HG03457 (cell line): ENCODE results near the gene FTH1.
"Not testable (repeated sequence)": the region's sequence is repeated elsewhere in the genome, so short reads cannot be mapped to it uniquely, and the experiment has no call there.

ENCODE experiments used
- ATAC-seq: cut with Tn5 transposase; IDR thresholded peaks from one replicate; pipeline ENCODE4 v1.9.1; 2021; ENCODE audit warnings: moderate number of reproducible peaks; ENCODE audit not compliant: unreplicated experiment

FTH1 gene

DNA sequence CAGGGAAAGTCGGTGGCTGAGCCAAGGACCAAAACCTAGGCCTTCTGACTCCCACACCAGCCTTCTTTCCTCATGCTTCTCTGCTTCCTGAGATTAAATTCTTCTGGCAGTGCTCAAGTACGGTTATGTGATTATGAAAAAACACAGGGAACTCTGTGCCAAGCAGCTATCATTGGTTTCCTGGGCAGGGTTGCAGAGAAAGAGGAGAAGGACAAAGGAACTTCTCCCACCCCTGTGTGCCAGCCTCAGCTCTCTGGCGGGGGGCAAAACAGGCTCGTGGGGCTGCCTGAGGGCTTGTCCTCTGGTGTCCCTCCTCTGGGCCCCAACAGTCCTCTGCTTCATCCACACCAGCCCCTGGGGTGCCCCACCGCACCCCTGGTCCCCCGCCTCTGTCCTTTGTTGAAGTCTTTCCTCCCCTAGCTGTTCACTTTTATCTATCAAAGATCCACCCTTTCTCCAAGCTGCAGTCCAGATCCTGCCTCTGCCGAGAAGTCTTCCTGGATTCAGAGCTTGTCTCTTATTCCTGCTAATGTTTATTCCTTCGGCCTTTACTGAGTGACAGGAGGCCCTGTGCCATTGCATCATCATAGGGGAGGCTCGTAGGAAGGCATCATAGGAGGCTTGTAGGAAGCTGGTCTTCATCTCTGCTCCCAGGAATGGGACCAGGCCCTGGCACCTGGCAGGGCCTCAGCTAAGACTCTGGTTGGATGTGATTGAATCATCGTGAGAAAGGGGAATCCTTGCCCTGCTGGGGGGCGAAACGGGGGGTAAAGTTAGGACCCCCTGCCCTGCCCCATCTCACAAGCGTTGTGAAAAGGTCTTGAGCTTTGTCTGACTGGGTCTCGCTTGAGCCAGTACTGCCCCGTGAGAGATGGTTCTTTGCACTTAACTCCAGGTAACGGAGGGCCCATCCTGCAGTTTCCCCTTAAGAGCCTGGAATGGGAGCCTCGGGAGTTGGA, 11.5 kb upstream of the FTH1 start:
- no peak for ATAC-seq

DNA sequence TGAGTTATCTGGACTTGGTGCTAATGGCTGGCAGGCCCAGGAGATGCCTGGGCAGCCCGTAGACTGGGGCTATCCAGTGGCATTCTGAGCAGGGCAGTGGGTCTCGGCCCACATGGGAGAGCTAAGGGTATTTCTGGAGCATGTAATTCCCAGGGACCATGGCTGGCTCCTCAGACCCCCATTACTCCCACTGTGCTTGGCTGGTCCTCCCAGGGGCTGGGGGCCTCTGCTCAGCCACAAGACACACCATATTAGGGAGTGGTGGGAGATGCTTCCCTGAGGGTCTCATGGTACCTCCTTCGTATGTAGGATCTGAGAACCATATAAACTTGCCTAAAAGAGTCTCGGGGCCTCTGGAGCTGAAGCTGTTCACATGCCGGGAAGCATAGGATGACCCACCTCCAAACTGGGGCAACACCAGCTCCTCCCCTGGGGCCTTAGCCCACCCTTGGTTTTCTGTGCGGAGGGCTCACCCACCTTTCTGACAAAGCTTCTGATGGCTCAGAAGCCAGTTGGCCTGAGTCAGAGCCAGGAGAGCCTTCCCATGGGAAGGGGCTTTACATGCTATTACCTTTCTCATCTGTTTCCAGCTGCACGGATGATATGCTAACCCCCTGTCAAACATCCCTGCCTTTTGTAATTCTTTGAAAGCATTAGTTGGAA, 9.5 kb upstream of the FTH1 start:
- ATAC-seq, result no peak

DNA sequence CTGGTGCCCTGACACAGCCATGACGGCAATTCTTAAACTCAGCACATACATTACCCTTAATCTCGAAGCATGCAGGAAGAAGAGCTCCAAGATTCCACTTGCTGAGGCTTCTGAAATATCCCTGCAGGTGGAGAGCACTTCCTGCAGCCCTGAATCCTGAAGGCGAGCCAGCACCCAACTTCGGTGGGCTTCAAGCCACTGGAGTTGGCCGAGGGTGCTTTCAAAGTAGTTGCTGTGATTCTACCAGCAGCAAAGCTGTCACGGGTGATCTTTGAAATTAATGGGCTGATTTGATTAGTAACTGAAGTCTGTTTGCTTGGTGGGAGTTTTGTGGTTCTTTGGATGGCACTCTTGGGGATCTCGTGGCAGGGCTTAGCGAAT, 9.0 kb upstream of the FTH1 start:
- ATAC-seq, result no peak

- ATAC-seq, result no peak
These were observed 8.4 kb upstream of the FTH1 start for GRCh38 chr11:61975638-61976419.

DNA sequence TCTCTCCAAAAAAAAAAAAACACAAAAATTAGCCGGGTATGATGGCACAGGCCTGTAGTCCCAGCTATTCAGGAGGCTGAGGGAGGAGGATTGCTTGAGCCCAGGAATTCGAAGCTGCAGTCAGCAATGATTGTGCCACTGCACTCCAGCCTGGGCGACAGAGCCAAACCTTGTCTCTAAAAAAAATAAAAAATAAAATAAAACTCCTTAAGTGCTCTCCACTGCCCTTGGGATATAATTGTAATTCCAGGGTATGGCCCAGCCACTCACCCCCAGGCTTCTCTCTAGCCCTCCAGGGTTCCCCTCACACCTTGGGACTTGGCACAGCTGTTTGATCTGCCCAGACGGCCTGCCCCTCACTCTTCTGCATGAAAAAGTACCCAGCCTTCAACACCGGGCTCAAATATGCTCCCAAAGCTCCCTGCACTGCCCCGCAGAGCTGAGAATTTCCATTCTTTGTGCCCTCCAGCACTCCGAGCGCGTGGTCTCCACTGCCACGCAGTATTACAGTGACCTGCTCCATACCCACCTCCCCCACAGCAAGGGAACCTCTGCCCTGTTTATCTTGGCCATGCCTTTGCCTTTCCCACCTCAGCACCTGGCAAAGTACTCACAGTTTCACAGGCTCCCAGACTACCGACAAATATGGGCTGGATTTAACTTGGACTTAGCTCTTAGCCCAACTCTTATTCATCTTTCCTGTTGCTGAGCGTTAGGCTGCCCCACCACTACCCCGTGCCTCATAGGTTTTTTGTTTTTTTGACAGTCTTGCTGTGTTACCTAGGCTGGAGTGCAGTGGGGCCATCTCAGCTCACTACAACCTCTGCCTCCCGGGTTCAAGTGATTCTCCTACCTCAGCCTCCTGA, 7.6 kb upstream of the FTH1 start:
- no peak for ATAC-seq

DNA sequence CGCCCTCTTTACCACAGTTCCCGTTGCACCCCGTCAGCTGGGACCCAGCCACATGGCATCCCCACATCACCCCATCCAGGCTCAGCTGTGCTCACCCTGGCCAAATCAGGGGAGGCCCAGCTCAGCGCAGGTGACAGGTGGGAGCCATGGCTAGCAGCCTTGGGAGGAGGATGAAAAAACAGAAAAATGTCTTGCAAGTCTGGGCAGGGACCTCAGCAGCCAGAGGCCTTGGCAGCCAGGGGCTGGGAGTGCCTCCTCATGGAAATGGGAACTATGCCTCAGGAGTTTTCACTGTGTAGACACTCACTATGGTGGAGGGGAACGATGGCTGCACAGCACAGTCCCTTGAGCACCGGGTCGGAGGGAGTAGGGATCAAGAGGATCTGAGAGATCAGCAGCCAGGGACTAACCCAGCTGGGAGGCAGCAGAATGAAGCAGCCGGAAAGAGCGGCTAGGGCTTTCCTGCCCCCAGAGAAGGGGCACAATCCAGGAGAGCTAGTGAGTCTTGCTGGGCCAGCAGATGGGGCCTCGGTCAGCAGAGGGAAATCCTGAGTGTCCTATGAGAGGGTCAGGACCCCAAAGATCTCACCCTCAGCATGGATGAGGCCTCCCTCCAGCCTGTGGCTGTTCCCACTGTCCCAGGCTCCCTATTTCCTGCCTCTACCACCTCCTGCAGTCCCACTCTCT, 6.2 kb upstream of the FTH1 start:
- ATAC-seq, result no peak

DNA sequence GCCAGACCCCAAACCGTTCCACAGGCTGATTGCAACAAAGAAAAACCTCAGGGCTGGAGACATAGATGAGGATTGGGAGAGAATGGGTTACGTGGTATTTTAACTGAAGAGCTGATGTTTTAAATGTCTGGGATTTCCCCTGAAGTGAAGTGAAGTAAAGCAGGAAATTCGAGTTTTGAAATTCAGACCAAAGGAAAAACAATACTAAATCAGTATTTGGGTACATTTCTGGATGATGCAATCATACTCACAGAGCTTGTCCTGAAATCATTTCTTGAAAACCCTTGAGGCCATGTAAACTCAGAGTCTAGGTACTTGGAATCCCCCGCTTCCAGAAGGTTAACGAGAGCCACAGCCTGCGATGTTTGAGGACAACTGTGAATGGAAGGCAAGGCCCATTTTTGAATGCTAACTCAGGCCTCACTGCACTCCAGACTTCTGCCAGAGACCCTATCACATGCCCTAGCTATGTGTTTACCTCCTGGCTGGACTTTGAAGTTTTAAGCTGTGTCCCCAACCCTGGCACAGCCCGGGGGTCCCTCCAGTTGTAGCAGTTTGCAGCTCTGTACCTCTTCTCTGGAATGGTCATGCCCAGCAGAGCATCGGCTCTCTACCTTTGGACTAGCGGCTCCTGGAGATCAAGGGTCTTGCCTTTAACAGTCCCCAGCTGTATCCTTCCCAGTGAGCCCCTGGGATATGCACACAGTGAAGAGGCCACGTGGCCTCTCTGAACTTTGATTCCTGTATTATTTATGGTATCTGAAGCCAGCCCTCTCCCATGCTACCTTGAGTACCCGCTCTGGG, 5.4 kb upstream of the FTH1 start:
- ATAC-seq, result no peak

GRCh38 chr11:61972112-61972671, 4.8 kb upstream of the FTH1 start:
- ATAC-seq, result no peak

- no peak for ATAC-seq
These were observed 4.0 kb upstream of the FTH1 start for GRCh38 chr11:61971248-61972111.

DNA sequence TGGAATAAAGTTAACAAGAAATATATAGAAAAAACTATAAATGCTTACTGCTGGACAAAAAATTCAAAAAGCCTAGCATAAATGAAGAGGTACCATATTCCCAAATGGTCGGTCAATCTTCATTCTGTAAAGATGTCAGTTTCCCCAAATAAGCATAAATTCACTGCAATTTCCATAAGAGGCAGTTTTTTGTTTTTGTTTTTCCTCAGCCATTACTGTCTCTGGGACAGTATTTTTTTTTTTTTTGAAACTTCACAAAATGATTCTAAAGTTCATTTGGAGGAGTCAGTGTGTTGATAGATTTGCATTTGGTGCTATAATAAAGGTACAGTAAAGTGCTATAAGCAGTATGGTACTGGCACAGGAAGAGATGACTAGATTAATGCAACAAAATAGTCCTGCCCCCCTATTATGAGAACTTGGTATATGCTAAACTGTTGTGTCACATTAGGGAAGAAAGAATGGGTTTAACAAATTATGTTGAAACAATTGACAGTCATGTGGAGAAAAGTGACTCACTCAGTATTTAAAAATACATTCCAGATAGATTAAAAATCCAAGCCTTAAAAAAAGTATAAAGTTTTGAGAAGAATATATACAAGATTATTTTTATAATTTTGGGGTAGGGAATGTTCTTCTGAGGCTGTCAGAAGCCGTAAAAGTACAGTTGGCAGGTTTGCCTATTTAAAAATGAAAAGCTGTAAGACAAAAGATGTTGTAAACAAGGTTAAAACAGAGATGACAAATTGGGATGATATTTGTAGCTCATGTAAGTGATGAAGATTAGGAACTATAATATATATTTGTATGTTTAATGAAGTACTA, 2.6 kb upstream of the FTH1 start:
- ATAC-seq, result no peak

GRCh38 chr11:61969391-61969758, 1.9 kb upstream of the FTH1 start:
- no peak for ATAC-seq

GRCh38 chr11:61968758-61969390, 1.4 kb upstream of the FTH1 start:
- ATAC-seq, result no peak

- peak; percentile 12 for ATAC-seq
These were observed 707 bp upstream of the FTH1 start for GRCh38 chr11:61967924-61968757.

DNA sequence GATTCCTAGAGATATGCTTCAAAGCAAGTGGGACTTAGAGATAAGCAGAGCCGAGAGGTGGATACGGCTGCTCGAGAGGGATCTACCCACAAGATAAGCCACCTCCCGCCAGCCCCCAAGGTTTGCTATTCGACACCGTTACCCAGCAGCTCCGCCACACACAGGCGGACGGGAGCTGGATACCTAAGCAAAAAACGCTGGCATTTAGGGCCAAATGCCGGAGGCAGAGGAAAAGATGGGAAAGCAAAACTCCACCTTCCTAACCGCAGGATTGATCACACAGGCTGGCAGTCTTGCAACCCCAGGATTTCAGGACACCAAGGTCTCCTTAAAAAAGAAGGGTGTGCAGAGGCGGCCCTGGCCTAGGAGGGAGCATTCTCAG, 709 bp downstream of the FTH1 start:
- ATAC-seq, result no peak

GRCh38 chr11:61964666-61965271, 2.7 kb downstream of the FTH1 start:
- ATAC-seq, result not testable (repeated sequence)
